Measurements from ENCODE around the gene DPYSL4.
"Not testable (repeated sequence)": the region's sequence is repeated elsewhere in the genome, so short reads cannot be mapped to it uniquely, and the experiment has no call there.

DPYSL4 gene

DNA sequence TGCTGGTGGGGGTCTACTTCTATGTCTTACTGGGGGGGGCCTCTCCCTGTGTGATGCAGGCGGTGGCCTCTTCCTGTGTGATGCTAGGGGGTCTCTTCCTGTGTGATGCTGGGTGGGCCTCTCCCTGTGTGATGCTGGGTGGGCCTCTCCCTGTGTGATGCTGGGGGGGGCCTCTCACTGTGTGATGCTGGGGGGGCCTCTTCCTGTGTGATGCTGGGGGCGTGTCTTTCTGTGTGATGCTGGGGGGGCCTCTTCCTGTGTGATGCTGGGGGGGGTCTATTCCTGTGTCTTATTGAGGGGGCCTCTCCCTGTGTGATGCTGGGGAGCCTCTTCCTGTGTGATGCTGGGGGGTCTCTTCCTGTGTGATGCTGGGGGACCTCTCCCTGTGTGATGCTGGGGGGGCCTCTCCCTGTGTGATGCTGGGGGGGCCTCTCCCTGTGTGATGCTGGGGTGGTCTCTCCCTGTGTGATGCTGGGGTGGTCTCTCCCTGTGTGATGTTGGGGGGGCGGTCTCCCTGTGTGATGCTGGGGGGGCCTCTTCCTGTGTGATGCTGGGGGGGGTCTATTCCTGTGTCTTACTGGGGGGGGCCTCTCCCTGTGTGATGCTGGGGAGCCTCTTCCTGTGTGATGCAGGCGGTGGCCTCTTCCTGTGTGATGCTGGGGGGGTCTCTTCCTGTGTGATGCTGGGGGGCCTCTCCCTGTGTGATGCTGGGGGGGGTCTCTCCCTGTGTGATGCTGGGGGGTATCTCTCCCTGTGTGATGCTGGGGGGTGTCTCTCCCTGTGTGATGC, 25.7 kb upstream of the DPYSL4 start:
- H3K27ac ChIP-seq; DNase-seq (ENCODE audit: low read depth, low spot score): not testable (repeated sequence)

DNA sequence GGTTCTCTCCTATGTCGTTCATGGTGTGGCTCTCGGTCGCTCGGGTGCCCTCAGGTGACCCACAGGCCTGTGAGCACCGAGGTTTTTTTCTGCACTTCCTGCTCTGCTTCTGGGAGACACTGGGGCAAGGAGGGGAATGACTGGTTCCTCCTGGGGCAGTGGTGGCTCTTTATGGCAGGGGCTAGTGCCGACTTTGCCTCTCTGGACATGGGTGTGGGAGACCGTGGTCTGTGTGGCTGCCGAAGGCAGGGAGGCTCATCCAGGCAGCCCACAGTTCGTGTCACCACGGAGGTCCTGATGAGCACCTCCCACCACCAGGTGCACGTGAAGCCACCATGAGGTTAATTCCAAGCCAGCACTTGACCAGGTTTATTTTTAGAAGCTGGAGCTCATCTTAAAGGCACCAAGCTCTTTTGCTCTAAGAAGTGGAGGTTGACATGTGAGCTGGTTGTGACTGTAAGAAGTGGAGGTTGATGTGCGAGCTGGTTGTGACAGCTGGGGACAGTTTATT, 24.7 kb upstream of the DPYSL4 start:
- H3K27ac ChIP-seq, result no peak overlapping the region
- no peak for DNase-seq (ENCODE audit: low read depth, low spot score)

DNA sequence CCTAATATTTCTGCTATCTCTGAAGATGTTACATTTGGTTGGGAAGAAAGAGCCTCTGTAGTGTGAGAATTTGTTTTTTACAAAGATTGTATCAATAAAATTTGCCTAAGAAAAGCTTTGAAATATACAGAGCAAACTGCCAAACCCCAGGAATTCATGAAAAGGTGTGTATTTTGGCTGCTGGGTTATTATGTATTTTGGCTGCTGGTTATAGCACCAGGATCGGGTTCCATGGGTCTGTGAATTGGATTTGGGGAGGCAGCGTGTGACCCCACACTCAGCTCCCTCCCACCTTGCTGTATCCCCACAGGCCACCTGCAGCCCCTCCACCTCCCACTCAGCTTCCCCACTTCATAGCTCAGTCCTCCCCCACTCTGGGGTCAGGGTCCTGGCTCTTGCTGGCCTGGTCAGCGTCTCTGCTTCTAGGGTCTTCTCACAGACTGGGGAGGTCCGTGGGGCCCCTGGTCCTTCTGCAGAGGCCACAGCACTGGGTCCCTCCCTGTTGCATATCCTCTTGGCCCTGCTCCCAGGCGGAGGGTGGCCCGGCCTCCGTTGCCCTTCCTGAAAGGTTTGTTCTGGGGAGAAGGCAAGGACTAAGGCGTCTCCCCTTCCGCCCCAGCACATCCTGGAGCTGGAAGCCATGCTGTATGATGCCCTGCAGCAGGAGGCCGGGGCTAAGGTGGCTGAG, 24.0 kb upstream of the DPYSL4 start:
- no peak overlapping the region for H3K27ac ChIP-seq
- DNase-seq (ENCODE audit: low read depth, low spot score), result no peak

DNA sequence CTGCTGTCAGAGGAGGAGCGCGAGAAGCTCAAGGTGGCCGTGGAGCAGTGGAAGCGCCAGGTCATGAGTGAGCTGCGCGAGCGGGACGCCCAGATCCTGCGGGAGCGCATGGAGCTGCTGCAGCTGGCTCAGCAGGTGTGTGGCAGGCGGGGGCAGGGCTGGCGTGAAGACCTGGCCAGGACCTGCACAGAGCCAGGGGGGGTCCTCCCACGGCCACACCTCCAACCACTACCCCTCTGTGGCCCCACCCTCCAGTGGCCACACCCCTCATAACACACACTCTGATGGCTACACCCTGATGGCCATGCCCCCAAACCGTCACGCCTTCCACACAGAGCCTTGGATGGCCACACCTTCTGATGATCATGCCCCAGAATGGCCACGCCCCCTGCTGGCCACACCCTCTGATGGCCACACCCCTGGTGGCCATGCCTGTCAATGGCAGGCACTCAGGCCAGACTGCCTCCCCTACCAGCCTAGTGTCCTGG, 23.4 kb upstream of the DPYSL4 start:
- H3K27ac ChIP-seq, result no peak overlapping the region
- DNase-seq (ENCODE audit: low read depth, low spot score), result no peak

DNA sequence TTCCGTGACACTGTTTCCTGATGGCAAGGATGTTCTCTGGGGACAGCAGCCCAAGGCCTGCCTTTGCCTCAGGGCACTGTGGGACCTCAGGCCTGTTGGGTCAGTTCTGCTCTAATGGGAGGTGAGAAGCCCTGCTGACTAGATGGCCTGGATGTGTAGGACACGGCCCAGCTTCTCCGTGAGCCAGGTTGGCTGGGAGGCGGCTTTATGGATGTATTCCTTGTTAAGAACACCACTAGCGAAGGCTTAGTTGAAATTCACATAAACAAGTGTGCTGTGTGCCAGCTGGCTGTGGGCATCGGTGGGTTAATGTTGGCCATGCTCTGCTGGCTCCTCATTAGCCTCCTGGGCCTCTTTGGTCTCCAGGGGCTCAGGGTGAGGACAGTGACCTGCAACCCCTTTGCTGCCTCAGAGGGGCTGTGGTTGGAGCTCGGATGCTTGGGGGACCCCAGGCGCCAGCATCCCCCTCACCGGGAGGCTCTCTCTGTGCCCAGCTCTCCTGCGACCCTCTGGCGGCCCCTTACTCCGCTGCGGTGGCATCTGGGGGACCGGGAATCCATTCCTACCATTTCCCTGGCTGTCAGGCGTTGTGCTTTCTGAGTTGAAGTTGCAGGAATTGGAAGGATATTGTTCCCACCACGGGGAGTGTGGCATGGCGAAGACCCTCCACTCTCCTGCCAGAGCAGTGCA, 22.8 kb upstream of the DPYSL4 start:
- no peak for DNase-seq (ENCODE audit: low read depth, low spot score)
- no peak overlapping the region for H3K27ac ChIP-seq

DNA sequence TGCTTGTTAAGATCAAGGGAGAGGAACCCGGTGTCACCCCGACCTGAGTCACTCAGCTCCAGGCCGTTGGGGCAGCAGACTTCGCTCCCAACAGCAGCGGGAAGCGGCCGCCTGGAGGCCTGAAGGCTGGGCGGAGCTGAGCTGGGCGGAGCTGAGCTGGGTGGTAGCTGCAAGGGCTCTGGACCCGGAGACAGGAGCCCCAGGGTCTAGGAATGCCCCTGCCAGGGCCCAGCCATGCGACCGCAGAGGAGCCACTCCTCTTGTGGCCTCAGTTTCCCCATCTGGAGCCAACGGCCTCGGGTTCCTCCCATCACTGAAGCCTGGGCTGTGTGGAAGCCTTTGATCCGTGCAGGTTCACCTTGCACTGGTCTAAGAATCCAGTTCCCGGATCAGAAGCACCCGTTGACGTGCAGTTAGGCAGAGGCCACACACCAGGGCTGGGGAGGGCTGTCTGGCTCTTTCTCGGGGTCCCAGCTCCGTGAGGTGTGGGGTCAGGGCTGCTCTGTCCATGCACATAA, 21.9 kb upstream of the DPYSL4 start:
- no peak overlapping the region for H3K27ac ChIP-seq
- no peak for DNase-seq (ENCODE audit: low read depth, low spot score)

DNA sequence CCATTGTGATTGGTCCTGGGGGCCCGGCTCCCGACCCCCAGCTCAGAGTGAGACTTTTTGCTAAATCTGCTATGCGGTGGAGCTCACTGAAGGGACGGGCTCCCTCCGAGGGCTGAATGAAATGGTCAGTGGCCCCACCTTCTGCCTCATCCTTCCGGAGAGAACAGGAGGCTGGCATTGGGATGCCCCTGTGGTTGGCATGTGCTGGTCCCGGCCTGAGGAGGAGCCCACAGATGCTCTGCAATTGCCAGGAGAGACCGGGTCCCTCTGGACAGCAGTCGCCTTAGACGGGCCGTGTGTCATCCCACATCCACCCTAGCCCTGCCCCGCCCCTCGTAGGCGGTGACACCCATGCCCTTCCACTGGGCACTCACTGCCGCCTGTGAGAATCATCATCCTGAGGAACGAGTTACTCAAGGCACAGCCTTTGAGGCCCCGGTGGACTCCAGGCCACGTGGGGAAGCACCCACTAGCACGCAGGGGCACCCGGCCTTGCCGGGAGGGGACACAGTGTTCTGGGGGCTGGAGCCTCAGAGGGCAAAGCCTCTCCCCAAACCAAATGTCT, 21.2 kb upstream of the DPYSL4 start:
- no peak for DNase-seq (ENCODE audit: low read depth, low spot score)

DNA sequence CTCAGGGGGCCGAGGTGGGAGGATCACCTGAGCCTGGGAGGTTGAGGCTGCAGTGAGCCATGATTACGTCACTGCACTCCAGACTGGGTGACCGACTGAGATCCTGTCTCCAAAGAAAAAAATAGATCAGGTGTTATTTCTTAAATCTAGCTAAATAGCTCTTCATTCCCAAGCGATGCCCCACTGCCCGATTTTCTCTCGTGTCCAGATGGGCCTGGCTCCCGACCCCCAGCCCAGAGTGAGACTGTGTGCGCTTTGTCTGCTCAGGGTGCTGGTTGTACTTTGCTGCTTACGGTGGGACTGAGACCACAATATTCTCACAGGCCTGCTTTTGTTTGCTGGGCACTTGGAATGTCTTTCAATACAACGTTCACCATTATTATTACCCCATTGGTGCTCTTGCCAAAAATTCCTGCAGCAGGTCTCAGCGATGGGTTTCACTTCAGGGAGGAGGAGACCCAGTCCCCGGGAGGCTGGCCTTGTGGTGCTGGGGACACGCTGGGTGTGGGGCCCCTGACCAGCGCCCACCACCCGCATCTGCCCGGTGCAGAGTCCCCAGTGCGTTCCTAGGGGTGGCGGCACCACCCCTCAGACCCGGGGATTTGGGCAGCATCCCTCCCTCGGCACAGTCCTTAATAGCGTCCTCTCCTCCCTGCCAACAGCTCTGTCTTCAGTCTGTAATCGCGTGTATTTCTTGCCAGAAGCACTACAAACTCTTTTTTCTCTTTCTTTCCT, 20.4 kb upstream of the DPYSL4 start:
- DNase-seq (ENCODE audit: low read depth, low spot score), result no peak

More for the DNA sequence above, 21.2 kb upstream of the DPYSL4 start:
- no peak overlapping the region for H3K27ac ChIP-seq

DNA sequence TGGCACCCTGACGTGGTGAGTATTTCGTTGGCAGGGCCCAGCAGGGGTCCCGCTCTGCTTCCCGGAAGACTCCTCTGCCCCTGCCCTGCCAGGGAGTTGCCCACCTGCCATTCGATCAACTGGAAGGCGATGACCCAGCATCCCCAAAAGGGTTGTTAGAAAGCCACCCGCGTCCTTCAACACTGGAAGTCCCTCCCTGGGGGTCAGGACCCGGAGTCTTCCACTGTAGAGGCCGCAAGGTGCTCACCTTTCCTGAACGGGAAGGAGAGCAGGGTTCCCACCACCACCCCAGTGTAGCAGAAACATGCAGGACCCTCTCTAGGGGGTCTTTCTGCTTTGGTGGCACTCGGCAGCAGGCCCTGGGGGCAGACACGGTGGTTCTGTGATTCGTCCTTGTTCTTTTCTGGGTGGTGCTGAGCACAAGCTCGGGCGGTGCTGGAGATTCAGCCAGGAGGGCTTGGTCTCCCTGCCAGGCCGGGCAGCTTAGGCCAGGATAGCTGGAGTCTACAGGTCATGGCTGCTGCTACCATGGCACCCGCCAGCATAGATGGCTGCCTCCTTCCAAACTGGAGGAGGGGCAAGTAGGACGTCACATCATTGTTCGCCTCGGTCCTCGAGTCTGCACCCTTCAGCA, 19.6 kb upstream of the DPYSL4 start:
- no peak overlapping the region for H3K27ac ChIP-seq
- no peak for DNase-seq (ENCODE audit: low read depth, low spot score)

More for the DNA sequence above, 20.4 kb upstream of the DPYSL4 start:
- no peak overlapping the region for H3K27ac ChIP-seq

DNA sequence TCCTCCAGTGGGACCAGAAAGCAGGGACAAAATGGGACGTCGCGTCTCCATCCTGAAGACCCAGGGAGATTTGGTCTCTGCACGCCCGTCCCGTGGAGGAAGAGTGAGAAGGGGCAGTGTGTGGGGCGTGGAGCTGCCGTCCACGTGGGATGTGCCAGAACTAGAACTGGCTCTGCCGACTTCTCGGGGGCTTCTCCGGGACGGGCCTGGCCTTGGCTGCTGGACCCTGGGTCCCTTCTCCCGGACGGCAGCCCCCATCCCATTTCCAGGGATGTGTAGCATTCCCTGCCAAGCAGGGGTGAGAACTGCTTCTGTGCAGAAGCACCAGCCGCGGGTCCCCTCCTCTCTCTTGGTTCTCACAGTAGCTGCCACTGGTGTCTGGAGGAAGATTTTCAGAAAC, 18.8 kb upstream of the DPYSL4 start:
- no peak for DNase-seq (ENCODE audit: low read depth, low spot score)
- H3K27ac ChIP-seq, result no peak overlapping the region

DNA sequence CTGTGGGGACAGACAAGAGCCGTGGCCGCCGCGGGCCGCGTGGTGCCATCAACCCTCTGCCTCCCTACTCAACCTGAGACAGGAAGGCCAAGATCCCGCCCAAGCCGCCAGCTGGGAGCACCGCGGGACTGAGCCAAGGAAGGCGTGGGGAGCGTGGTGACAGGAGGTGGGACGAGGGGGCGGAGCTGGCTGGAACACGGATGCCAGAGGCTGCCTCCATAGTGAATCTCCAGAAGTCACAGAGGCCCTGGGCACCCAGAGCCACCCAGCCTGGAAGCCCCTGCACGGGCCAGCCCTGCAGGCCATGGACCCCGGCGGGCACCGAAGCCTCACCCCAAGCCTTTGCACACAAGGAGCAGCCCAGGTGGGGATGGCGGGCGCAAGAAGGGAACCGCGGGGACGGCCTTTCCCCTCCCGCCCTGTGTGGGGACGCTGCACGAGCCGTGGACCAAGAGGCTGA, 18.1 kb upstream of the DPYSL4 start:
- H3K27ac ChIP-seq, result no peak overlapping the region
- DNase-seq (ENCODE audit: low read depth, low spot score), result no peak

DNA sequence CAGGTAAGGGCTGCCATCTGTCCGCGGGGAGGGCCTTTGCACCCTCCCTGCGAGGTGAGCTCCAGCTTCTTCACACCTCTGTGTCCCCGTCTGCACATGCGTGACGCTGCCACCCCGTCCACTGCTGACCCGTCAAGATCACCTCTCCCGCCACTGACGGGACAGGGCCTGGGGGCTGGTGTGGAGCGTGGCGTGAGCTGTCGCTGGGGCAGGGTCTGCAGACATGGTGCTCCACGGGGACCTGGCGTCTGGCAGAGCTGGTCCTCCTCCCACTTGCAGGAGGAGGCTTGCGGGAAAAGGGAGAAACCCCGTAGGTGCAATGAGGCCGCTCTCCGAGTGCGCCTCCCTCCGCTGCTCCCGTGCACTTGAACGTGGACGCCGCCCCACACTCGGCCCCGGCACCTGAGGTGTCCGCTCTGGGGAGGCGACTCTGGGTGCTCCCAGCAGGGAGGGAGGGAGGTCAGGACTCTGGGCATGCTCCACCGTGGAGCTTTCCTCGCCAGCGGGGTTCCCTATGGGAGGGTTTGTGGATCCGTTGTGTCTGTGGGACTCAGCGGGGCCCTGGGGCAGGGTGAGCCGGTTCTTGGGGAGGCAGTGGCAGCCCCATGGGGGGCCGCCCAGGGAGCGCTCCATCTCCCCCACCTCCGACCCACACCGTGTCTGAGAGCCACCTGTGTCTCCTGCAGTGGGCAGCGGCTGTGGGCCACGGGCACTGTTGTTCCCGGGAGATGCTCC, 17.6 kb upstream of the DPYSL4 start:
- H3K27ac ChIP-seq, result no peak overlapping the region
- no peak for DNase-seq (ENCODE audit: low read depth, low spot score)

DNA sequence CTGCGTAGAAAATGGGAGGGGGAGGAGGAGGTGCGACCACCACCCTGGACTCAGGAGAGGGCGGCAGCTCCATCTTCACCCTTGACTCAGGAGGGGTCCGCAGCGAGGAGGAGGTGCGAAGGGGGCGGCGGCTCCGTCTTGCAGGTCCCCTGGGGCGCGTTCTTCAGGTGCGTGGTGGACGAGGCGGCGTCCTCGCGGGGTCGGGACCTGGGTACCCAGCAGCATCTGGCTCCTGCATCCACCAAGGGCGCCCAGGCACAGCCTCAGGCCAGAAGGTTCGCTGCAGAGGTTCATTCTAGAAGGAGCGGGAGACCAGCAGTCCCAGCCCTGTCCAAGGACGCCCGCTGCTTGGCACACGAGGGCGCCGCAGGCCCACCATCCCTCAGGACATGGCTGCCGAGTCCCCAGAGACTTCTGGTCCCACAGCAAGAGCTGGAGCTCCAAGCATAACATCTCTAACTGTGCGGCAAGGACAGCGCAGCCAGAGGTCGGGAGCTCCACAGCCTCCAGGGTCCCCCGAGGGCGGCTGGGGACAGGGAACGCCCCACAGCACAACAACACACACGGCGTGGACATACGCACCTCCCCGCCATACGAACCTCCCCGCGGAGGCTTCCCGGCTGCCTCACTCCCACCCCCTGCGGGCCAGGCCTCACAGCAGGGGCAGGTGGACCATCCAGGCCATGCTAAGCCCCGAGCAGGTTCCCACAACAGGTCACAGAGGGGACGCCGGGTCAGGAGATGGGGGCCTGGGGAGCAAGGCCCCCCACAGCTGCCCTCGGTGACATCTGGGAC, 16.8 kb upstream of the DPYSL4 start:
- no peak overlapping the region for H3K27ac ChIP-seq
- DNase-seq (ENCODE audit: low read depth, low spot score), result no peak

DNA sequence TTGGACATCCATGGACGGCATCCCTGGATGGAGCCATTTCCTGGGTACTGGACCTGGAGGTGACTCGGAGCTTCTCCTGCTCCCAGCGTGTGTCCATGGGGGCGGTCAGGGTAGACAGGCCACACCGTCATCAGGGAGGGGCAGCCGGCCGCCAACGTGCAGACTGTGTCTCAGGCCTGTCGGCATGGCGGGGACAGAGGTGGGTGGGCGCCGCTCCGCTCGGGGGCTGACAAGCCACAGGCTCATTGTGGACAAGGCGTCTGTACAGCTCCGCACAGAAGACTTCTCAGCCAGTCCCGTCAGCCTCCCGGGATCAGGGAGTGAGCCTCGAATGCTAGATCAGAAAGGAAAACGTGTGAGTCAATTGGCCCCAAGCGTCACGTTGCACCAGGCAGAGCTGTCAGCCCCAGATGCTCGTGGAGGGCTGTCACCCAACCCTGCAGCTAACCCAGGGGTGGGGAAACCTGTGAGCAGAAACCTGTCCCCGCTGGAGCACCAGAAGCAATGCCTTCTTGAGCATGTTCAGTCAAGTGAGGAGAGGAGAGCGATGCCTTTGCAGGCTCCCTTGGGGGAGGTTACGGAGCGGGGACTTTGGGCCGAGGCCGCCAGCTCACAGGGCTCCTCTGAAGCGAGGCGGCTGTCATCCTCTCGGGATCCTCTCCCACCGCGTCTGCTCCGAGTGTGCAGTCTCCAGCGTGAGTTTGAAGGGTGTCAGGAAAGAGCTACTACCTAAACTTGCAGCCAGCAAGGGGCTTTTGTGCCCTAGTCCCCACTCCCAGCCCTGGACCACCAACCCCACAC, 16.0 kb upstream of the DPYSL4 start:
- no peak for DNase-seq (ENCODE audit: low read depth, low spot score)
- no peak overlapping the region for H3K27ac ChIP-seq

DNA sequence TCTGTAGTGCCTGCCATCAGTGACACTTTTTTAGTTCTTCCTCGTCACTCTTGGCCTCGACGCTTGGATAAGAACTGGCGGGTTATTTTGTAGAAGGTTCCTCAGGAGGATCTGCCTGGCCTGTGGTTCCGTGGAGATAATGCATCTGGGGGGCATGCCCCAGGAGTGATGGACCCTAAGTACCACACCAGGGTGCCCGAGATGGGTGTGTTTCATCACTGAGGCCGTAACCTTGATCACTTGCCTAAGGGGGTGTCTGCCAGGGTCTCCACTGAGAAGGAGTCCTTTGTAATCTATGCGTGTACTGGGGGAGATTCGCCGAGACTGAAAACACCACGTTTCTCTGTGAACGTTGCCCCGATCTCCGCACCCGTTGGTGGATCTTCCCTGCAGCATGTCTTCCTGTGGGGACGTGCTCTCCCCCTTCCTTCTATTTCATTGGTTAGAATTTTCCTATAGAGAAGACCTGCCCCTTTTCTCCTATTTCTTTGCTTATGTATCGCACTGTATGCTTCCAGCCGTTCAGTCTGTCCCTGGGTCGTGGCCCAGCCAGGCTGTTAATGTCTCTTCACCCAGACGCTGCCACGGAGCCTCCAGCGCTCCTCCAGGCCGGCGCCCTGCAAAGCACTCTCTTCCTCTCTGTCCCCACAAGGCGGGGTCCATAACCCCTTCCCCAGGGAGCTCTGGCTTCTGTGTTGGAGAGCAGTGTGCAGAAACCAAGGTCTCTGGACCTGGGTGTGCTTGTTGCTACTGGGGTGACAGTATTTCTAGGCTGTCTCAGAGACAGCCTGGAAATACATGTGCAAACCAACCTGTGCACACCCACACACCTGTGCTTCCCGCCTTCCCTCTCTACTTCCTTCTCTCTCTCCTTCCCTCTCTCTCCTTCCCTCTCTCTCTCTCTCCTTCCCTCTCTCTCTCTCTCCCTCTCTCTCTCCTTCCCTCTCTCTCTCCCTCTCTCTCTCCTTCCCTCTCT, 14.4 kb upstream of the DPYSL4 start:
- H3K27ac ChIP-seq, result no peak overlapping the region
- no peak for DNase-seq (ENCODE audit: low read depth, low spot score)

DNA sequence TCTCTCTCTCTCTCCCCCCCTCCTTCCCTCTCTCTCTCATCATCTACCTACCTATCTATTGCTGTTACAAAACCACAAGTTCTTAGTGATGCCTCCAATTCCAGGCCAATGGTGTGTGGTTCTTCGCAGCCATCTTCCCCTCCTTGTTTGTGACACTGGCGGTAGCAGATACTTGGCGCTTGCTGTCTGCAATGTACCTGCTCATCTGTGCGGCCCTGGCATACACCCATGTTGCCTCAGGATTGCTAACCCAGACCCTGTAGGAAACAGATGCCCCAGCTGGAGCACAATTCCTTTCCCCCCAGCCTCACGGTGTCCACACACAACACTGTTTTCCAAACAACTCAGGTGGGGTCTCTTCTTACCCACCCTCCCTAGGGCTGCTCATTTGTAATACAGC, 13.6 kb upstream of the DPYSL4 start:
- H3K27ac ChIP-seq, result no peak overlapping the region
- no peak for DNase-seq (ENCODE audit: low read depth, low spot score)

Measured in epithelial cell of prostate (primary cell).